MM.1S (cell line): ENCODE measurements around the gene TP53I3.
"Not testable (repeated sequence)": the region's sequence is repeated elsewhere in the genome, so short reads cannot be mapped to it uniquely, and the experiment has no call there.

Source experiments
- DNase-seq: peaks from one replicate; pipeline ENCODE4 v3.0.0-alpha.2; 2015
- H2AFZ ChIP-seq: fragments of 300-600 bp; sonication (generic); 2 replicates; pipeline ENCODE4 v1.6.0; 2016; ENCODE audit warnings: antibody characterized with exemption, low read length
- H3F3A ChIP-seq: fragments of 300-600 bp; sonication (generic); 2 replicates; pipeline ENCODE4 v1.6.1; 2016; ENCODE audit warnings: mild to moderate bottlenecking, antibody characterized with exemption, low read length, moderate library complexity, mixed read lengths; ENCODE audit not compliant: insufficient read depth
- H3K27ac ChIP-seq: fragments of 300-600 bp; sonication (generic); 2 replicates; pipeline ENCODE4 v1.5.1; 2016; ENCODE audit warnings: mild to moderate bottlenecking, low read length
- H3K27me3 ChIP-seq: fragments of 300-600 bp; sonication (generic); replicated peaks from 2 replicates; pipeline ENCODE4 v1.6.0; 2016; ENCODE audit warnings: low read length; ENCODE audit not compliant: insufficient read depth
- H3K36me3 ChIP-seq: fragments of 300-600 bp; sonication (generic); replicated peaks from 2 replicates; pipeline ENCODE4 v1.6.1; 2016; ENCODE audit warnings: mild to moderate bottlenecking, low read length, mixed read lengths; ENCODE audit not compliant: insufficient read depth
- H3K4me1 ChIP-seq: fragments of 300-600 bp; sonication (generic); 2 replicates; pipeline ENCODE4 v1.6.1; 2016; ENCODE audit warnings: low read length, mixed read lengths
- H3K4me2 ChIP-seq: fragments of 300-600 bp; sonication (generic); 2 replicates; pipeline ENCODE4 v1.6.0; 2016; ENCODE audit warnings: low read depth, low read length
- H3K4me3 ChIP-seq: fragments of 300-600 bp; sonication (generic); 2 replicates; pipeline ENCODE4 v1.5.1; 2016; ENCODE audit warnings: low read length, mixed read lengths
- H3K79me2 ChIP-seq: fragments of 300-600 bp; sonication (generic); 2 replicates; pipeline ENCODE4 v1.6.1; 2016; ENCODE audit warnings: mixed run types, low read length, mixed read lengths
- H3K9ac ChIP-seq: fragments of 300-600 bp; sonication (generic); 2 replicates; pipeline ENCODE4 v1.6.1; 2016; ENCODE audit warnings: low read length, mixed read lengths
- H3K9me2 ChIP-seq: fragments of 300-600 bp; sonication (generic); replicated peaks from 2 replicates; pipeline ENCODE4 v1.6.1; 2016; ENCODE audit warnings: mild to moderate bottlenecking, low read length, mixed read lengths; ENCODE audit not compliant: insufficient read depth
- H3K9me3 ChIP-seq: fragments of 300-600 bp; sonication (generic); replicated peaks from 2 replicates; pipeline ENCODE4 v1.6.1; 2016; ENCODE audit warnings: mild to moderate bottlenecking, low read length, mixed read lengths; ENCODE audit not compliant: insufficient read depth
- H4K20me1 ChIP-seq: fragments of 300-600 bp; sonication (generic); 2 replicates; pipeline ENCODE4 v1.6.1; 2016; ENCODE audit warnings: mild to moderate bottlenecking, low read length, moderate library complexity, mixed read lengths; ENCODE audit not compliant: insufficient read depth
- CTCF ChIP-seq: fragments of 300-600 bp; sonication (generic); IDR thresholded peaks from 2 replicates; pipeline ENCODE4 v1.5.1; 2016; ENCODE audit warnings: antibody characterized with exemption, low read length, mixed read lengths
- EZH2 ChIP-seq: fragments of 300-600 bp; sonication (generic); optimal IDR thresholded peaks from 2 replicates; pipeline ENCODE3; 2017; ENCODE audit warnings: low read depth, mild to moderate bottlenecking, antibody characterized with exemption, low read length, mixed read lengths
- EZH2phosphoT487 ChIP-seq: fragments of 300-600 bp; sonication (generic); IDR thresholded peaks from 2 replicates; pipeline ENCODE4 v1.6.1; 2018; ENCODE audit warnings: antibody characterized with exemption, low read length

TP53I3 gene

GRCh38 chr2:24104110-24104650, 19.5 kb upstream of the TP53I3 start:
- Histone ChIP-seq H2AFZ (no peak overlapping the region), H3K27ac (no peak overlapping the region), H3K4me3 (no peak overlapping the region), H3K27me3 (no peaks in the 10 kb centered on the region), H3K9me3 (no peaks in the 10 kb centered on the region), H3K9ac (no peak overlapping the region), H3K4me1 (no peaks in the 10 kb centered on the region), H3K79me2 (no peaks in the 10 kb centered on the region), H3K9me2 (no peaks in the 10 kb centered on the region), H3F3A (no peaks in the 10 kb centered on the region), H4K20me1 (no peaks in the 10 kb centered on the region), H3K4me2 (no peak overlapping the region), H3K36me3 (no peaks in the 10 kb centered on the region)
- TF ChIP-seq CTCF (no peak), EZH2phosphoT487 (no peak), EZH2 (no peak)
- no peak for DNase-seq

- no peaks in the 10 kb centered on the region for H4K20me1 ChIP-seq
- H3K9me3 ChIP-seq, result no peaks in the 10 kb centered on the region
- TF ChIP-seq EZH2phosphoT487 (no peak), EZH2 (no peak)
- H3K9ac ChIP-seq, result no peak overlapping the region
- H2AFZ ChIP-seq, result no peak overlapping the region
- H3K4me1 ChIP-seq, result no peaks in the 10 kb centered on the region
- no peaks in the 10 kb centered on the region for H3K79me2 ChIP-seq
- no peaks in the 10 kb centered on the region for H3F3A ChIP-seq
- no peaks in the 10 kb centered on the region for H3K36me3 ChIP-seq
- H3K9me2 ChIP-seq, result no peaks in the 10 kb centered on the region
- no peak for DNase-seq
- H3K27me3 ChIP-seq, result no peaks in the 10 kb centered on the region
- no peak overlapping the region for H3K4me3 ChIP-seq
- H3K27ac ChIP-seq, result no peak overlapping the region
- H3K4me2 ChIP-seq, result no peak overlapping the region
These were observed 18.0 kb upstream of the TP53I3 start for GRCh38 chr2:24102677-24103076.

- Histone ChIP-seq H3K4me3 (no peak overlapping the region), H4K20me1 (no peaks in the 10 kb centered on the region), H3K4me2 (no peak overlapping the region), H3K27me3 (no peaks in the 10 kb centered on the region), H3K9me2 (no peaks in the 10 kb centered on the region), H3K36me3 (no peaks in the 10 kb centered on the region), H3K27ac (no peak overlapping the region), H3K79me2 (no peaks in the 10 kb centered on the region), H3K4me1 (no peaks in the 10 kb centered on the region), H2AFZ (no peak overlapping the region), H3K9ac (no peak overlapping the region), H3F3A (no peaks in the 10 kb centered on the region), H3K9me3 (no peaks in the 10 kb centered on the region)
- TF ChIP-seq EZH2phosphoT487 (no peak), CTCF (no peak), EZH2 (no peak)
- no peak for DNase-seq
These were observed 17.4 kb upstream of the TP53I3 start for GRCh38 chr2:24101992-24102391.

- H3F3A ChIP-seq, H2AFZ ChIP-seq, H4K20me1 ChIP-seq, H3K4me1 ChIP-seq, H3K9me3 ChIP-seq, H3K9ac ChIP-seq, H3K36me3 ChIP-seq, H3K27ac ChIP-seq, H3K79me2 ChIP-seq, H3K4me3 ChIP-seq, DNase-seq, H3K4me2 ChIP-seq, H3K27me3 ChIP-seq, H3K9me2 ChIP-seq: not testable (repeated sequence)
These were observed 16.1 kb upstream of the TP53I3 start for GRCh38 chr2:24100732-24101131.

- H3K4me3 ChIP-seq, H3K4me1 ChIP-seq, H3K27me3 ChIP-seq, H4K20me1 ChIP-seq, DNase-seq, H3K9me2 ChIP-seq, H3K9me3 ChIP-seq, H3K36me3 ChIP-seq, H3K79me2 ChIP-seq, H2AFZ ChIP-seq, H3K4me2 ChIP-seq, H3F3A ChIP-seq, H3K9ac ChIP-seq, H3K27ac ChIP-seq: not testable (repeated sequence)
These were observed 10.6 kb upstream of the TP53I3 start for GRCh38 chr2:24095171-24095677.

GRCh38 chr2:24093270-24093669, 8.6 kb upstream of the TP53I3 start:
- H3K9ac ChIP-seq, H3K27ac ChIP-seq, H4K20me1 ChIP-seq, H3K36me3 ChIP-seq, H3K9me3 ChIP-seq, H3K27me3 ChIP-seq, H3K9me2 ChIP-seq, H3K4me1 ChIP-seq, DNase-seq, H3K4me2 ChIP-seq, H3K4me3 ChIP-seq, H3K79me2 ChIP-seq, H2AFZ ChIP-seq, H3F3A ChIP-seq: not testable (repeated sequence)
